Measurements from ENCODE around the gene PLCD3. TPM values are rescaled to one million over a fixed set of nuclear protein-coding genes. Genes with fewer than 3 reads are reported as not detected.

PLCD3 gene
- total and polyA plus RNA-seq, 2 of the 13 experiments (the other 11 are each of a cell fraction or from before 2014, with no cell fraction given), result 11.3 to 39.1 TPM

DNA sequence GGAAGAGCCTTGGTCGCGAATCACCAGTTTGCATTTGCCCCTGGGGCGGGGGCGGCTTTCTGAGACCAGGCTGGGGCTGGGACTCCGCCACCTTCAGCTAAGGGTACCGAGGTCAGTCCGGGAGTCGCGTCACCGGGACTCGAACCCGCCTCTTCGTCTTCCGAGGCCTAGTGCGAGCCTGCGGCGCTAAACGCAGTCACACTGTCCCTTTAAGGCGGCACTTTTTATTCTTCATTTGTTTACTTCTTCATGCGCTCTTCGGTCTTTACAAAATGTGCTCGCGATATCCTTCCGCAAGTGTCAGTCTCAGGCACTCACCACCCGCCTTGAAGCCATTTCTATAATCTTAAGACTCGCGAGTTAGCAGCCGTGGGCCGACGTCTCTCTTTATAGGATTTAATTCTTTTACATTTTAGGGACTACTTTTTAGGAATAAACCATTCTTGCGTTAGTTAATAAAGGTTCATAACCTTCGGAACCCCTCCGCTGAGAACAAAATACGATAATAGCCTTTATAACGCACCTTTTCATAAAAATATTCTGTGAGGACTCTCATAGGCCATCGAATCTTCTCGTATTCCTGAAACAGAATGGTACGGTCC, 15.4 kb upstream of the PLCD3 start (continued):
- TF ChIP-seq, protein P1, sequence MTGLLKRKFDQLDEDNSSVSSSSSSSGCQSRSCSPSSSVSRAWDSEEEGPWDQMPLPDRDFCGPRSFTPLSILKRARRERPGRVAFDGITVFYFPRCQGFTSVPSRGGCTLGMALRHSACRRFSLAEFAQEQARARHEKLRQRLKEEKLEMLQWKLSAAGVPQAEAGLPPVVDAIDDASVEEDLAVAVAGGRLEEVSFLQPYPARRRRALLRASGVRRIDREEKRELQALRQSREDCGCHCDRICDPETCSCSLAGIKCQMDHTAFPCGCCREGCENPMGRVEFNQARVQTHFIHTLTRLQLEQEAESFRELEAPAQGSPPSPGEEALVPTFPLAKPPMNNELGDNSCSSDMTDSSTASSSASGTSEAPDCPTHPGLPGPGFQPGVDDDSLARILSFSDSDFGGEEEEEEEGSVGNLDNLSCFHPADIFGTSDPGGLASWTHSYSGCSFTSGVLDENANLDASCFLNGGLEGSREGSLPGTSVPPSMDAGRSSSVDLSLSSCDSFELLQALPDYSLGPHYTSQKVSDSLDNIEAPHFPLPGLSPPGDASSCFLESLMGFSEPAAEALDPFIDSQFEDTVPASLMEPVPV (CRISPR knock-in tag; IDR thresholded peaks at IDR 0.05), result 0 out of 2 replicates have a peak, but pooled peaks have one; percentile 41
- TF ChIP-seq SIN3A (IDR thresholded peaks at IDR 0.05; ENCODE audit: borderline replicate concordance, low read depth, low read length) (peak; percentile 52), FOXK1 (CRISPR knock-in tag; IDR thresholded peaks at IDR 0.05; ENCODE audit: borderline replicate concordance, low read depth) (peak; percentile 99), ZNF317 (CRISPR knock-in tag; IDR thresholded peaks at IDR 0.05) (no peak), ZNF563 (CRISPR knock-in tag; IDR thresholded peaks at IDR 0.05) (peak; percentile 77), FOXA3 (CRISPR knock-in tag; IDR thresholded peaks at IDR 0.05) (peak; percentile 95), JUNB (CRISPR knock-in tag; IDR thresholded peaks at IDR 0.05; ENCODE audit: borderline replicate concordance) (no peak), ZKSCAN1 (IDR thresholded peaks at IDR 0.05; ENCODE audit: low read length) (peak; percentile 81), HDAC6 (IDR thresholded peaks at IDR 0.05; ENCODE audit: low read depth, low read length) (peak; percentile 80; the same call in 1 of the 2 replicates), ZNF121 (CRISPR knock-in tag; IDR thresholded peaks at IDR 0.05) (peak; percentile 53; the same call in 1 of the 2 replicates), NKX3-1 (CRISPR knock-in tag; IDR thresholded peaks at IDR 0.05) (peak; percentile 18; the same call in 1 of the 2 replicates)
- TF ChIP-seq, protein P2, sequence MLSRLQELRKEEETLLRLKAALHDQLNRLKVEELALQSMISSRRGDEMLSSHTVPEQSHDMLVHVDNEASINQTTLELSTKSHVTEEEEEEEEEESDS (CRISPR knock-in tag; IDR thresholded peaks at IDR 0.05; ENCODE audit: borderline replicate concordance), result no peak
- TF ChIP-seq, protein P3, sequence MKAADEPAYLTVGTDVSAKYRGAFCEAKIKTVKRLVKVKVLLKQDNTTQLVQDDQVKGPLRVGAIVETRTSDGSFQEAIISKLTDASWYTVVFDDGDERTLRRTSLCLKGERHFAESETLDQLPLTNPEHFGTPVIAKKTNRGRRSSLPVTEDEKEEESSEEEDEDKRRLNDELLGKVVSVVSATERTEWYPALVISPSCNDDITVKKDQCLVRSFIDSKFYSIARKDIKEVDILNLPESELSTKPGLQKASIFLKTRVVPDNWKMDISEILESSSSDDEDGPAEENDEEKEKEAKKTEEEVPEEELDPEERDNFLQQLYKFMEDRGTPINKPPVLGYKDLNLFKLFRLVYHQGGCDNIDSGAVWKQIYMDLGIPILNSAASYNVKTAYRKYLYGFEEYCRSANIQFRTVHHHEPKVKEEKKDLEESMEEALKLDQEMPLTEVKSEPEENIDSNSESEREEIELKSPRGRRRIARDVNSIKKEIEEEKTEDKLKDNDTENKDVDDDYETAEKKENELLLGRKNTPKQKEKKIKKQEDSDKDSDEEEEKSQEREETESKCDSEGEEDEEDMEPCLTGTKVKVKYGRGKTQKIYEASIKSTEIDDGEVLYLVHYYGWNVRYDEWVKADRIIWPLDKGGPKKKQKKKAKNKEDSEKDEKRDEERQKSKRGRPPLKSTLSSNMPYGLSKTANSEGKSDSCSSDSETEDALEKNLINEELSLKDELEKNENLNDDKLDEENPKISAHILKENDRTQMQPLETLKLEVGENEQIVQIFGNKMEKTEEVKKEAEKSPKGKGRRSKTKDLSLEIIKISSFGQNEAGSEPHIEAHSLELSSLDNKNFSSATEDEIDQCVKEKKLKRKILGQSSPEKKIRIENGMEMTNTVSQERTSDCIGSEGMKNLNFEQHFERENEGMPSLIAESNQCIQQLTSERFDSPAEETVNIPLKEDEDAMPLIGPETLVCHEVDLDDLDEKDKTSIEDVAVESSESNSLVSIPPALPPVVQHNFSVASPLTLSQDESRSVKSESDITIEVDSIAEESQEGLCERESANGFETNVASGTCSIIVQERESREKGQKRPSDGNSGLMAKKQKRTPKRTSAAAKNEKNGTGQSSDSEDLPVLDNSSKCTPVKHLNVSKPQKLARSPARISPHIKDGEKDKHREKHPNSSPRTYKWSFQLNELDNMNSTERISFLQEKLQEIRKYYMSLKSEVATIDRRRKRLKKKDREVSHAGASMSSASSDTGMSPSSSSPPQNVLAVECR (CRISPR knock-in tag; IDR thresholded peaks at IDR 0.05; ENCODE audit: borderline replicate concordance), result 0 out of 2 replicates have a peak, but pooled peaks have one; percentile 39
